HCT116 (cell line): ENCODE results near the gene LILRB3.

Experiments
- CTCF ChIP-seq, 3 experiments: fragments of 200-600 bp in 1 of 3; sonication (generic) in 1 of 3; IDR thresholded peaks in 2 of 3; conservative IDR thresholded peaks in 1 of 3; 2 replicates each; pipeline ENCODE4 v1.5.1; 2012 to 2017; ENCODE audit warnings: low read depth in 2 of 3, low read length in 2 of 3, antibody characterized with exemption in 1 of 3, borderline replicate concordance in 1 of 3, control low read depth in 1 of 3, mild to moderate bottlenecking in 1 of 3, mixed read lengths in 1 of 3, mixed run types in 1 of 3, moderate library complexity in 1 of 3; ENCODE audit not compliant: insufficient read depth in 1 of 3
- EZH2 ChIP-seq: fragments of 200-600 bp; sonication (generic); IDR thresholded peaks from 2 replicates; pipeline ENCODE4 v1.6.1; 2017; ENCODE audit warnings: antibody characterized with exemption, mixed run types
- EZH2phosphoT487 ChIP-seq: fragments of 200-600 bp; IDR thresholded peaks from 2 replicates; pipeline ENCODE4 v1.6.1; 2018; ENCODE audit warnings: antibody characterized with exemption, borderline replicate concordance
- RAD21 ChIP-seq: IDR thresholded peaks from 2 replicates; pipeline ENCODE4 v1.6.1; 2012; ENCODE audit warnings: low read depth, mild to moderate bottlenecking

- TF ChIP-seq EZH2 (no peak), CTCF (IDR thresholded peaks at IDR 0.05 in 2 of 3, conservative IDR thresholded peaks at IDR 0.05 in 1 of 3; ENCODE audit: borderline replicate concordance in 1 of 3, insufficient read depth in 1 of 3, low read depth in 2 of 3, low read length in 2 of 3) (peak in 1 of 3 experiments; percentile 13; a peak in 1 of 6 replicates), RAD21 (no peak), EZH2phosphoT487 (no peak)
These were observed 33.6 kb downstream of the LILRB3 start, which contains the start of gene MBOAT7 for GRCh38 chr19:54189145-54189734.
